Raji (cell line): ENCODE measurements around the gene CBX3.

Source experiments
- POLR2A ChIP-seq: IDR thresholded peaks from 2 replicates; pipeline ENCODE4 v1.6.1; 2011; ENCODE audit warnings: low read depth, low read length, control low read depth; ENCODE audit not compliant: insufficient read depth

Gene CBX3

DNA sequence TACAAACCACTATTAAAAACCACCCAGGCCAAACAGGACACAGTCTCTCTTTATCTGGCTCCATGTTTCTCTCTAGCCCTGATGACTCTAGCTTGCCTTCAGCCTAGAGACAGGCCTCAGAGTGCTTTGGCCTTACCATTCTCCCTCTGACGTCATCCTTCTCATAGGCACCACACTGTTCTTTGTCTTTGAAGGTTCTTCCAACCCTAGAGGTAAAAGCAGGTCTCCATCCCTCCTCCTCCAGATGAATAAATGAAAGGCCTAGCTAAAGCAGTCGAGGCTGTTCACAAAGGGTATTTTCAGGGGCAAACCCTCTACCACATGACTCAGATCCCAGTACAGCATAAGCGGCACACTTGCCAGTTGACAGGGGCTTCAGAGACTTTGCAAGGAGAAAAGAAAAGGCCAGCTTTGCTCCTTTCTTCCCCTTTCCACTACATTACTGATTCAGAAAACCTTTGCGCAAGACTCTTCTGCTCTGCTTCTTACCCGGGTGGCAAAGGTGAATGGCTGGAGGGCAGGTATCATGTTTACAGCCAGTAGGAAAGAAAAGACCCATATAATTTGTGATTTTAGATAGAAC, 34.8 kb upstream of the CBX3 start:
- TF ChIP-seq POLR2A, result no peak

DNA sequence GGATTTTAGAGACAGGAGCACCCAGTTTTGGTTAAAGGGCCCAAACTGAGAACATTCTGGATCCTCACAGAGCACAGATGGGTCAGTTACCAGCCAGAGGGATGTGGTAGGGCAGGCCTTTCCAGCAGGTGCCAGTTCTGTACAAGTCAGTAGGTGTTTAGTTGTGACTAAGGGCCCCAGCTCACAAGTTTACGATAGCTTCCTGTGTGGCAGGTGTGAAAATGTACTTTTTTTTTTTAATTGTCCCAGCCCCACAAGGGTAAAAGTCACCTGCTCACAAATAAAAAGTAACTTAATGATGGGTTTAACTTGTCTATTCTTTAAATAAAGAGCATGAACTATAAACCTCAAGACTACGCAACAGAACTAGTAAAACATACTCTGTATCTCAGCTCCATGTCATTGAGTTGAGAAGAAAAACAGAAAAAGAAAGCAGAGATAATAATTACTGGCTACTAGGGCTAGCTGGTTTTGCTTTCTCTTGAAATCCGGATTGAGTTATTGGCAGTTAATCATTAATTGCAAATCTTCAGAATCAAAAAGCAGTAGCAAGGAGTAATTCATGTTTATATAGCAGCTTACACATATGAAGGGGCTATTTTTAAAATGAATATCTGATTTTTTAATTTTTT, 34.1 kb upstream of the CBX3 start:
- no peak for TF ChIP-seq POLR2A

DNA sequence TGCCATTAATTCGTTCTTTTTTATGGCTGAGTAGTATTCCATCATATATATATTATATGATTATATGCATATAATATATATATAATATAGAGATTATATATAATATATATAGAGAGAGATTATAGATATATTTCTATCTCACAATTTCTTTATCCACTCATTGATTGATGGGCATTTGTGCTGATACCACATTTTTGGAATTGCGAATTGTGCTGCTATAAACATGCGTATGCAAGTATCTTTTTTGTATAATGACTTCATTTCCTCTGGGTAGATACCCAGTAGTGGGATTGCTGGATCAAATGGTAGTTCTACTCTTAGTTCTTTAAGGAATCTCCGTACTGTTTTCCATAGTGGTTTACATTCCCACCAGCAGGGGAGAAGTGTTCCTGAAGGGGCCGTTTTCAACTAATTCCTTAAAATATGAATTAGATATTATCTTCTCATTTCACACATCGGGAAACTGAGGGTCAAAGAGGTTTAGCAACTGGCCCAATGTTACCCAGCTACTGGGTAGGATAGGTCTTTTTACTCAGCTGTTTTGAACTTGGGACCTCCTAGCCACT, 33.0 kb upstream of the CBX3 start:
- no peak for TF ChIP-seq POLR2A

DNA sequence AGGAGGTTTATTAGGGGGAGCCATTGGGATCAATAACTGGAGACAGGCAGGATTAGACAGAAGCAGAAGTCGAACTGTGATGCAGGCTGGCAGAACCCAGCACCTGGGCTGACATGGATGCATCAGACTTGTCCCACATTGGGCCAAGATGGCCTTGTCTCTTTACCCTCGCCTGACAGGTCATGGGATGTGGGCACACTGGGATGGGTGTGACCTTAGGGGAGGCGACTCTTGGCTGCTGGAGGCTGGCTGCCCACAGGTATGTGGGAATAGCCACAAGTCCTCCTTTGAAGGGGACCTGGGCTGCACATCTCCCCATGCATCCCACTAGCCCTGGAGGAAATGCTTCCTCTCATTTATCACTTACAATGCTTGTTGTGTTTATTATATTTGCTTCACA, 32.3 kb upstream of the CBX3 start:
- TF ChIP-seq POLR2A, result no peak

DNA sequence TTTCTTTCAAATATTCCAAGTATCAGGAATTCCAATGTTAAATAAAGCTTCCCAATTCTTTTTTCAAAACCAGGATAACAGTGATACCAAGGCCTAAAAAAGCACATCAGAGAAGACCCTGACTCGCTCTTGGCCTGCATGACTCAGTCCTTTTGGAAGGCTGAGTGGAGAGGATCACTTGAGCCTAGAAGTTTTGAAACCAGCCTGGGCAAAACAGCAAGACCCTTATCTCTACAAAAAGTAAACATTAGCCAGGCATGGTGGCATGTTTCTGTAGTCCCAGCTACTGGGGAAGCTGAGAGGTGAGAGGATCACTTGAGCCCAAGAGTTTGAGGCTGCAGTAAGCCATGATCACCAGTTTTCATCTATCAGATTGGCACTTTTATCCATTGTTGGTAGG, 30.9 kb upstream of the CBX3 start:
- no peak for TF ChIP-seq POLR2A

DNA sequence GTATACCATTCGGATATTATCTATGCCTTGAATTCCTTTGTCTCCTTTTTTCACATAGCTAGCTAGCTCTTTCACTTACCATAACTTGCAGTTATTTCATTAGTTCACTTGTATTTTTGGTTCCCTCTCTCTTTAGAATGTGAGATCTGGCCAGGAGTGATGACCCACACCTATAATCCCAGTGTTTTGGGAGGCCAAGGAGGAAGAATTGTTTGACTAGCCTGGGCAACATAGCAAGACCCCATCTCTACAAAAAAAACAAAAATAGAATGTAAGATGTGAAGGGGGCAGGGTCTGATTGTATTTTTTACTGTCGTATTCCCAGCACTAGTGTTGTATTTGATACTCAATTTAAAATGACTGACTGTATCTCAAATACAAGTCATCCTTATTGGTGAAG, 29.9 kb upstream of the CBX3 start:
- TF ChIP-seq POLR2A, result no peak

DNA sequence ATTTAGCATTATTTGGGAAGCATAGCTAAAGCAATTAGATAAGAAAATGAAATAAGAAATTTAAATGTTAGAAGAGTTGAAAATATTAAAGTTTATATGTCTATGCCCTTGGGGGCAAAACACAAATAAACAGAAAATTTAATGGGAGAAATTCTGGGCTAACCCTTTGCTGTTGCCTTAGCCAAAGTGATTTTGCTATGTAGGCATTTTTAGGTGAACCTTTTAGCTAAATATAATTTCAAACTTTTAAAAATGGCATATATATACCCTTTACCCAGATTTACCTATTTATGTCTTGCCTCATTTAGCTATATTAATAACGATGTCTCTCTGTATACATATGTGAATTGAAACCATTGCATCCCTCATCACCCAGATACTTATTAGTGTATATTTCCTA, 29.5 kb upstream of the CBX3 start:
- TF ChIP-seq POLR2A, result no peak

DNA sequence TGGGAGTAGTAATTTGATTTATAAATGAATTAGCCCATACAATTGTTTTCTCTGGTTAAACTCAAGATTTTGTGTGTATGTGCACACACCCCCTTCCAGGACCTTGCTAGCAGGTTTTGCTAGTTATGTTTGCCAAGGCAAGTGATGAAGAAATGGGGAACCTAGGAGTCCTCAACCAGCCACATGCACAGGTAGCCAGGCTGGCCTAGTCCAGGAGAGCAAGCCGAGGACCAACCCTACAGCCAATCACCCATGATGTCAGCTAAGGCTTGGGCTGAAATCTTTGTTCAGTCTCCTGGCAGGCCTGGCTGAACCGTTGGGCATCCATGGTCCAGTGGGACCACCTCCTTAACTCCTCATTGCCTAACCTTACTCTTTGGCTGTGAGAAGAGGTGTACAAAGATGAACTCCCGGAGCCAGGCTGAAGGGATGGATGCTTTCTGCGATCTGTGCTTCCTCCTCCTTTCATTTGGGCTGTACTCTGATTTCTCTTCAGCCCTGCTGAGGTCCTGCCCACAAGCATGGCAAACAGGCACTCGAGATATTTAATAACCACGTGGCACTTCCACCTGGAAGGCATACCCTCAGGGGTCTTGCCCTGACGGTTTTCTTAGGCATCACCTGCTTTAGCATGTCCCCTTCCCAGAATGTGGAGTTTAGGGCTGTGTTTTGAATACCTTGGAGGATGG, 23.1 kb upstream of the CBX3 start:
- no peak for TF ChIP-seq POLR2A

DNA sequence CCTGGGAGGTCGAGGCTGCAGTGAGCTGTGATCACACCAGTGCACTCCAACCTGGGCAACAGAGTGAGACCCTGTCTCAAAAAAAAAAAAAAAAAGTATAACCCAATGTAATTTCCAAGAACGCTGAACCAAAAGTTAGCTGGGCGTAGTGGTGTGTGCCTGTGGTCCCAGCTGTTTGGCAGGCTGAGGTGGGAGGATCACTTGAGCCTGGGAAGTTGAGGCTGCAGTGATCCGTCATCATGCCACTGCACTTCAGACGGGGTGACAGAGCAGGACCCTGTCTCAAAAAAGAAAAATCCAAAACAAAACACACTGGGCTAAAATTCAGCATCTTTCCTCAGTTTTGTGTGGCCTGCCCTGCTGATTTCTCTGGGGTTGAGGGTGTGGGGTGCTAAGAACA, 22.1 kb upstream of the CBX3 start:
- no peak for TF ChIP-seq POLR2A

DNA sequence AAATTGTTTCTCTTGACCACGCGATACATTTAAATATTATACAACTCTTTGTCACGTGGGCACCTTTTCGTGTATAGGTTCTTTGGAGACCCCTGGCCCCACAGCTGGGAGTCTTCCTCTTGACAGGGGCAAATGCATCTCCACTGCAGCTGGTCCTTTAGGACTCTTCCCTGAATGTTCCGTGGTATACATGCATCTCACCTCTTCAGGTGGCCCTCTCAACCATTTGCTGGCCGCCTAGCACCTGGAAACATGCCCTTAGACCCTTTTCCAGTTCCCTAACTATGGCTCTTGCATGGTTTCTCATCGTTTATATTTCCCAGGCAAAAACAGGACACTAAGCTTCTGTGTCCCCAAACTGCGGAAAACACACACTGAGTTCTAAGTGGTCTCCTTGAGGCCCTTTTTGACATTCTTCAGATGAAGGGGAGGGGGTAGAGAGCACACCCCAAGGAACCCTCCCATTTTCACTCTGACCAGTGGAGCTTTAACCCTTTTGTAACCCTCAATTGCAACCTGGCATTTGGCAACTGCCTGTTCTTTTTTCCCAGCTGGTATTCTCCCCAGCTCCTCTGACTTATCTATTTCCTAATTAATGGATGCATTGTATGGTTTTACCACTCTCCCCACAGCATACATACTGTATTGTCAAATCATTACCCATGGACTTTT, 21.6 kb upstream of the CBX3 start:
- no peak for TF ChIP-seq POLR2A

DNA sequence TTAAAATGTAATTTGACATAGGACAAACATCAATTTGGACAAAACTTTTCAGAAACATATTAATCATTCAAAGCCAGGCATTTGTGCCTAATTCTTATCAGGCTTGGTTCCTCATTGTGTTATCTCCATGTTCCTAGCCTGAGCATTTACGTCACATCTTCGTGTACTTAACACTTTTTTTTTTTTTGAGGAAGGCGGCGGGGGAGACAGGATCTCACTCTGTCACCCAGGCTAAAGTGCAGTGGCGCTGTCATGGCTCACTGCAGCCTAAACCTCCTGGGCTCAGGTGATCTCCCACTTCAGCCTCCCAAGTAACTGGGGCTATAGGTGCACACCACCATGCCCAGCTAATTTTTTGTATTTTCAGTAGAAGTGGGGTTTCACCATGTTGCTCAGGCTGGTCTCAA, 20.8 kb upstream of the CBX3 start:
- no peak for TF ChIP-seq POLR2A

DNA sequence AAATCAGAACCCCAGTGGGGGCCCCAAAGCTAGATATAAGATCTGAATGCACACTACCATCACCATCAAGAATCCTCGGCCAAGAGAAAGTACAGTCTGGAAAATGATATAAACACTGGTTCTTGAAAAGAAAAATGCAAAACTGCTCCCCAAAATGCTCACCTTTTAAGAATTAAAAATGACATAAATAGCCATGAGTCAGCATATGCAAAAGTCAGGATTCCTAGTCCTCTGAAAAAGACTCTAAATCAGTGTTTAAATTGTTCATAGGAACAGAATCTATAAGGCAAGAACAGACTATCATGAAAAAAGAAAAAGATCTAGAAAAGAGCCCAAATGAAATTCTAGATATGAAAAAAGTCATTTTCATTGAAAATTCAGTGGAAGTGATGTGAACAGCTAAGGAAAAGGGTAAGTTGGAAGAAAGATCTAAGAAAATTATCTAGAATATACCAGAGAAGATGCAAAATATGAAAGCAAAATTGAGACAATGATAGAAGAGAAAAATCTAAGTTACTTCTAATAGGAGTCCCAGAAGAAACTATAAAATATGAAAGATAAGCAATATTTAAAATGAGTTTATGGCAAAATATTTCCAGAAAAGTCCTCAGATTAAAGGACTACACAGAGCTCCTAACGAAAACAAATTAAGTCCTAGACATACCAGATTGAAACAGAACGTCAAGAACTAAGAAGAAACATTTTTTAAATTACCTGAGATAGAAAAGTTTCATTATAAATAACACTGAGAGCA, 19.9 kb upstream of the CBX3 start:
- no peak for TF ChIP-seq POLR2A

DNA sequence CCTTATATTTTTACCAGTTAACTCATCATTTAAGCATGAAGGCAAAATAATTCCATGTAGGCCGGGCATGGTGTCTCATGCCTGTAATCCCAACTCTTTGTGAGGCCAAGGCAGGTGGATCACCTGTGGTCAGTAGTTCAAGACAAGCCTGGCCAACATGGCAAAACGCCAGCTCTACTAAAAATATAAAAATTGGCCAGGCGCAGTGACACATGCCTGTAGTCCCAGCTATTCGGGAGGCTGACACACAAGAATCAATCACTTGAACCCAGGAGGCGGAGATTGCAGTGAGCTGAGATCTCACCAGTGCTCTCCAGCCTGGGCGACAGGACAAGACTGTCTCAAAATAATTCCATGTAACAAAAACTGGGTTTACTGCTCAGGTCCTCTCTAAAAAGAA, 19.3 kb upstream of the CBX3 start:
- TF ChIP-seq POLR2A, result no peak

DNA sequence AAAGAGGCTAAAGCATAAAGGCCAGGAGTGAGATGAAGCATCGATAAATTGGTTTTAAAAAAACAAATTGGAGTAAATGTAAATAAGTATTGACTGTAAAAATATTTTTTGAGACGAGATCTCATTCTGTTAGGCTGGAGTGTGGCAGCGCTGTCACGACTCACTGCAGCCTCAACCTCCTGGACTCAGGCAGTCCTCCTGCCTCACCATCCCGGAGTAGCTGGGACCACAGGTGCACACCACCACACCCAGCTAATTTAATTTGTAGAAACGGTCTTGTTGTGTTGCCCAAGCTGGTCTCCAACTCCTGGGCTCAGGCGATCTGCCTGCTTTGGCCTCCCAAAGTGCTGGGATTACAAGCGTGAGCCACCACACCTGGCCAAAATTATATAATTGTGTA, 18.8 kb upstream of the CBX3 start:
- TF ChIP-seq POLR2A, result no peak; the same call in 1 of the 2 replicates
